Effector CD8-positive, alpha-beta T cell (primary cell): ENCODE measurements around the gene GUCY1A1.

Experiments
- DNase-seq: peaks from one replicate; lab custom pipeline; 2025; lab: John Stamatoyannopoulos, UW

The GUCY1A1 gene

DNA sequence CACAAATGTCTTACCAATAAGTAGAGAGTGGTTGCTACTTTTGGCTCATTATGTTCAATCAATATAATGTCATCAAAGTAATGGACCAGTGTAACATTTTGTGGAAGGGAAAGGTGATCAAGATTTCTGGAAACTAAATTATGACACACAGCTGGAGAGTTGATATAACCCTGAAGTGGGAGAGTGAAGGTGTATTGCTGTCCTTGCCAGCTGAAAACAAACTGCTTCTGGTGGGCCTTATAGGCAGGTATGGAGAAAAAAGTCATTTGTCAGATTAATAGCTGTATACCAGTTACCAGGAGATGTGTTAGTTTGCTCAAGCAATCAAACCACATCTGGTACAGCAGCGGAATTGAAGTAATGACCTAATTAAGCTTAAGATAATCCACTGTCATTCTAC is 74.9 kb downstream of the GUCY1A1 start:
- DNase-seq = no peak

DNA sequence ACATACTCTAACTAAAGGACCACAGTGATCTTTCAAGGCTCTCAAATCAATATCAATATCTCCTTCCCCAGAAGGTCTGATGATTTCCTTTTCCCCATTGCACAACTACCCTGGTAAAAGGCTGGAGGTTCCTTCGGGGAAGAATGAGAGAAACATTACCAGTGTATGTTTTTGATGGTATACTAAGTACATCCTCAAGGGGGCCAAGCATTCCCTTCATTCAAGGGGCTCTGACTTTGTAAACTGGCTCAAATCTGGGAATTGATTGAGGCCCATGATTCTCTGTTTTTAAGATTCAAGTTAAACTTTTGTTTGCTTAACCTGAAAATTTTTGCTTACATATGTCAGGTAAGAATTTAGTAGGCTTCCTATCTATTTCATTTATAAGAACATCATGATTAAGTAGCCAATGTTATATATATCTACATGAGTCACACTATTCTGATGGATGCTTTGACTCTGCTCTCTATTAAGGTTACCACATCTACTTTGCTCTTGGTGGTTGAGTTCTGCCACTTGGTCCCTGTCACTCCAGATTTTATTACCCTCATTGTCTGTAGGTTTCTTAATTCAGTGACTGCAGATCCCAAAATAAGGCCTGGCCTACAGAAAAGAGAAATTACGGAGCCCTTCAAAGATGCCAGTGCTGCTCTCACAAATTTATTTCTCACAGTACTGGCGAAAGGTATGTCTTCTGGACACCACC is 75.8 kb downstream of the GUCY1A1 start:
- DNase-seq = no peak

DNA sequence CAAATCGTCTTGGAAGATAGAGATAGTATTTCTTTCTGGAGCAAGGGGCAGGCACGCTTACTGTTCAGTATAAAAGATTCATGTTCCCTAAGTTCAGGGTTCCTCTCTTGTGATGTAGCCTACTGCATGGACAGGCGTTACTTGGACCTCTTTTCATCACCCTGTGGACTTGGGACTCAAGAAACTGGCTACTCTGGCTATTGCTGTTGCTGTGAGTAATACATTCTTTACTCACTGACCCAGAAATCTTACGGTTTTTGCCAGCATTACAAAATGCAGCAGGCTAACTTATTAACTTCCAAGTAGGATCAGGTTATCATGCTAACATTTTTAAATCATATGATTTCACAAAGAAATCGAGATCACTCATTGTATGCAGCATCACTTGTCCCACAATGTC is 79.3 kb downstream of the GUCY1A1 start:
- no peak for DNase-seq

DNA sequence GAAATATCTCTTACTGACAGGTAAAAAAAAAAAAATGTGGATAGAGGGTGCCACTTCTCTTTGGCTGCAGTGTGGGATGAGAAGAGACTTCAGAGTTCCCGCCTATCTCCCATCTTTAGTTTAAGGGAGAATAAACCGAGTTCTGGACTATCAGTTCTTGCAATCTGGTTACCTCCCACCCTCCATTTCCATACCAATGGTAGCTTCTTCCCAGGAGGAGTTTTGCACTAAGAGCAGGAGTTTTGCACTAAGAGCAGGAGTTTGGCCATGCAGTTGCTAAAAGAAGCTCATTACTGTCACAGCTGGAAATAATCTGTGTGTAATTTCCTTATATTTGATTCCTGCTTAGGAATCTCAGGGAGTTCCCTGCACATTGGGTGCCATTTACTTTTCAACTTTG is 81.4 kb downstream of the GUCY1A1 start:
- DNase-seq = no peak

DNA sequence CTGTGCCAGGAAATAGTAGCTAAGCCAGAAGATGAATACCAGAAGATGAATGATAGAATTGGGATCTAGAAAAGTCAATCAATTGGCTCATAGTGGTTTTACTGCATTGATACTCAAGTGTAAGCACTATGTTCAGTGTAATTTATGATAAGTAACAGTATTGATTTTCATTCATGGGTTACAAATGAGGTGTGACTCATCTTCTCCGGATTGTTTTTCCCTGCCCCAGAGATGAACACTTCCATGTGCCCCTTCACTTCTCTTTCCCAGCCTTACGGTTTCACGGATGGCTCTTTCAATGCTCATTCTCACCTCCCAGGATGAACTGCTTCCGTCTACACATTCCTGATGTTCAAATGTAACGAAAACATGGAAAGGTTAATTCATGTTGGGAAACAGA is 82.4 kb downstream of the GUCY1A1 start:
- DNase-seq = no peak

DNA sequence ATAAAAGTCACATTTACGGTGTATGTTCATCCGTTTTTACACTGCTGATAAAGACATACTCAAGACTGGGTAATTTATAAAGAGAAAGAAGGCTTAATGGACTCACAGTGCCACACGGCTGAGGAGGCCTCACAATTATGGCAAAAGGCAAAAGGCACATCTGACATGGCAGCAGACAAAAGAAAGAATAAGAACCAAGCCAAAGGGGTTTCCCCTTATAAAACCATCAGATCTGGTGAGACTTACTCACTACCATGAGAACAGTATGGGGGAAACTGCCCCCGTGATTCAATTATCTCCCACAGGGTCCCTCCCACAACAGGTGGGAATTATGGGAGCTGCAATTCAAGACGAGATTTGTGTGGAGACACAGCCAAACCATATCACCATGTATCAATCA is 84.9 kb downstream of the GUCY1A1 start:
- DNase-seq = no peak

DNA sequence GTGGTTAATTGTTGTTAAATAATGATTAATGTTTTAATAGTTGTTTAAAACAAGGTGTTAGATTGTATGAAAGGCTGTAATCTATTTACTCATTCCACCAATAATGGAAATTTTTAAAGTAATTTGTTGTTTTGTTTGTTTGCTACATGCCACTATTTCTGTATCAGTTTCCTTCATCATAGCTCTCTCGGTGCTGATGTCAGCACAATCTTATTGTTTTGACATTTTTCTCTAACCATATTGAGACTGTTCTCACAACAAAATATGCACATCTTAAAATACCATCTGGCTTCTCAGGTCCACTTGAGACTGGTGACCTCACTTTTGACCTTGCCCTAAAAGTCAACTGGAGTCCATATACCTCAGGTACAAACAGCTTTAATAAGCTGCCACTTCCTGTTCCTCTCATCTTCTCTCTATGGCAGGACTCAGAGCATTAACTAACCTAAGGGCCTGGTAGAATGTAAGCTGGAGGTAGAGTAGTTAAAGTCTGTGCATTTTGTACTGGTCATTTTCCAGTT is 91.2 kb downstream of the GUCY1A1 start:
- no peak for DNase-seq

DNA sequence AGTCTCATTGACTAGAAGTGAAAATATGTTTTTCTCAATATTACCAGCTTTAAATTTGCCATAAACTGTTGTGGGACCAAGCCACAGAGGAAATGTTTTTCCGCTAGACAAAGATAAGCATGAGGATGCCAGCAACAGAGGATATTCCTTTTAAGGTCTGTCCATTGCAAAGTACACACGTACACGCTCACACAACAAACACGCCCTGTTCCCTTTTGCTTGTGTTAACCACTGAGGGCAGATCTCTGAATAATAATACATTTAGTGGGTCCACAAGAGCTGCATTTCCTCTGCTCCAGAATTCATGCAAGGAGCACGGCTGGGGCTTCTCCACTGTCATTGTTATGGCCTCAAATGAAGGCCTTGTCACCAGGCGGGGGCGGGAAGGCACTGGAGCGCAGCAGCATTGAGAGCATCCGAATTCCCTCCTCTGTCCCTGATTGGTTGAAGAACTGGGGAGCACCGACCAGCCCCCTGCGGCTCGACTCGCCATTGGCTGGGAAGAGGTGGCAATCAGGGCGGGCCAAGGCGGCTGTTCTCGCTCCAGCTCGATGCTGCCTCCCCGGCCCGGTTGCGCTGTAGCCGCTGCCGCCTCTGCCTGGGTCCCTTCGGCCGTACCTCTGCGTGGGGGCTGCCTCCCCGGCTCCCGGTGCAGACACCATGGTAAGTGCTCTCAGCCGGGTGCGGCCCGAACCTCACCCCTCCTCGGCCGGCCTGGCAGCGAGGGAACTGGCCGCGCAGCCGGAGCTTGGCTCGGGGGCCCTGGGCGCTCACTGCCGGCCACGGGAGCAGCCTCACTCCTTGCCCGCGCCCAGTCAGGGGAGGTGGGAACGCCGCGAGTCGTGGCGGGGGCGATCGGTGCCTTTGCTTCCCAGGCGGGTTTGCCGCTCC is 92.1 kb downstream of the GUCY1A1 start, which contains the start of gene GUCY1B1:
TSS of gene GUCY1B1 (plus strand) at position 541 of the 891 bp plus-strand sequence. CDS start at position 661, 120 bp downstream.
- DNase-seq = peak; percentile 39

DNA sequence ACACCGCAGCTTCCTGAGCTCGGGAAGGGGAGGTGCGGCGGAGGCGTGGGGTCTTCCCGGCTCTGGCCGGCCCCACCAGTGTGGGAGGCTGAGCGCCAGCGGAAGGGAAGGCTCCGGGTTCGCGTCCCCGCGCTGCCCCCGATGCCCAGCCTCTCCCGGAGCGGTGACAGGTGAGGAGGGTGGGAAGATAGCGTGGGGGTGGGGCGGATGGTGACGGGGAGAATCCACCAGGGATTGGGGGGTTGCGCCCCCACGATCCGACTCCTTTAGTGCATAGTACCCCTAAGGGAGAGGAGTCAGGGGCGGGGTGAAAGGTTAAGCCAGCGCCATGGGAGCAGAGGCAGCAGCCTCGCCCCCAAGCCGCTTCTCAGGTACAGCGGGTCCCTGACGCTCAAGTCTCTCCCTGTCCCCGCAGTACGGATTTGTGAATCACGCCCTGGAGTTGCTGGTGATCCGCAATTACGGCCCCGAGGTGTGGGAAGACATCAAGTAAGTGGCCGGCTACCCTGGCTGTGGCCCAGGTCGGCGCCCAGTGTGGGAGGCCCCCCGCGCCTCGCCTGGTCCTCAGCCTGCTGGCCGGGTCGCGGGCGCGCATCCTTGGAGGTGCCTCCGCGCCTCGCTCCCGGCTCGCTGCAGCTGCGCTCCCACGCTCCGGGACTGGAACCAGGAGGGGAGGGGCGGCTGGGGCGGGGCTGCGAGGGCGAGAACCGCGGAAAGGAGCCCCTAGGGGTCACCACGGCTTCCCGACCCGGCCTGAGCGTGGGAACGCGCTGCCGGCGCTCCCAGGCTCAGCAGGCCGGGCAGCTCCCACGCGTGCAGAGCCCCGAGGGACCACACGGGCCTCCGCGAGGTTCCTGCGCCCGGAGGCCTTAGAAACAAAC is 93.0 kb downstream of the GUCY1A1 start:
- DNase-seq = no peak

DNA sequence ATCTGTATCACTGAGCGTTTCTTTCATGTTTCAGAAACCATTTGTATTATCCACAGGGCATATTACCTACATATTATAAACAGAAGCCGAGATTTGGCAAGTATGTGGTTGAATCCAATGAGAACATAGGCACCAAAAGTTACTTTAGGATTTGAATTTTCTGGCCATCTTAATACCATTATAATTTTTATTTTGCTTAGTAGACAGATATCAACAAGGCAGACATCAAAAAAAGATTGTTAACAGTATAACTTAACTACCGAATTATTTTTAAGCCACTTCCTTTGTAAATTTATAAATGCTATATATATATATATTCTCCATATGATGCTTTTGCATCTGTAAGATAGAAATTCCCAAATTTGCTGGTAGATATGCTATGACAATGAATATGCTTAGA is 94.4 kb downstream of the GUCY1A1 start:
- DNase-seq = no peak

DNA sequence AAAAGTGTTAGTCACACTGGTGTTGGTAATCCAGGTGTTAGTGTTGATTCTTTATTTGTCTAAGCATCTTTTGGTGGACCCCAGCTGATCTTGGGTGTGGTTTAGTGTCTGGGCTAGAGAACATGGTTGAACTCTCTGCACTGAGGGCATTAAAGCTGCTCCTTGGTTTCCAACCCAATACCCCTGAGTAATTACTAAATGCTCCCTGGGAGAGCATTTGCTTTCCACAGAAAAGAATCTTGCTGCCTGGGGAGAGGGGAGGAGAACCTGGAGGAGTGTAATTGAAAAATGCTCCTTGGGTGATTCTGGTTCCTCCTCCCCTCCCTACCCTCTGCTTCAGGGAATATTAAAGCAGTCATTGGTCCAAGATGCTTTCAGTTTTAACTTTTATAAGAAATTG is 95.3 kb downstream of the GUCY1A1 start:
- DNase-seq = no peak

DNA sequence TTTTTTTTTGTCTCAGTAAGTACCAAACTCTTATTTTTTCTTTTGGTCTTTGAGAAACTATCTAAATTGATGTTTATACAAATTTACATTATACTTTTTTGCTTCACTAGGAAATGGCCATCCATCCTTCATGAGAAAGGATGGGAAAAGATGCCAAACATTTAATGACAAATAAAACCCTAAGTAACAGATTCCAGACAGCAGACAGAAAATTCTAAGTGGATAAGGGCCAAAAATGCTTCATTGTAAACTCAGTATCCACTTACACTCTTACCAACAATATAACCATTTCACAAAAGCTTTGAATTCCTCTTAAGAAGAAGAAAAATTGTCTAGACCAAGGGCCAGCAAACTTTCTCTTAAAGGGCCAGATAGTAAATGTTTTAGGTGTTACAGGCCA is 95.7 kb downstream of the GUCY1A1 start:
- DNase-seq = no peak

DNA sequence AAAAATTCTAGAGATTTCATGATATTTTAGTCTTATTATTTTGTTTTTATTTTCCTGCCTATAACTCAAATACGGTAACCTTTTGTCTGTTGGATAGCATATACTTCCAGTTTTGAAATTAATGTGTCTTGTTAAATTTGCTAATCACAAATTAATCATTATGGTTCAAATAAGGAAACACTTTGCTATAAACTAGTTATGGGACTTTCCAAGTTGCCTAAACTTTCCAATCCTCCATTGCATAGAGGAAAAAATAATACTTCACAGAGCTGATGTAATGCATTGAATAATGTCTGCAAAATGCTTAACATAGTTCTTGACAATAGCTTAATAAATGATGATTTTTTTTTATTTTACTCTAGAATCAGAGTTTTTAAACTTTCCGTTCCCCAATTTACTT is 96.9 kb downstream of the GUCY1A1 start:
- DNase-seq = no peak

DNA sequence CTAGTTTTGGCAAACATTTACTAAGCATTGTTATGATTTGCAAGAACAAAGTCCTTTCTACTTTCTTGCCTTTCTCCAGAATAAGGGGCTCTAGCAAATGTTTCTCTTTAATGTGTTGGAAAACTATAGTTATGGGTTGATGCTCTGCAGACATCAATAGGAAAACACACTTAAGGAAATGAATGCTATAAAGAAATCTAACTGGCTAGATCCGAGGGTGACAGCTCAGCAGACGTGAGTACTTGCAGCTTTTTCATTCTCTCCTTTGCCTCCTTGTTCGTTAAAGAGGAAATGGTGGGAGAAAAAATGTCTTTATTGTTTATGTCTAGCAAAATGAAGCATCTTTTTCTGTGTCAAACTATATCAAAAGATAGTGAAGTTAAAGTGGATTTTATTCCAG is 98.5 kb downstream of the GUCY1A1 start:
- no peak for DNase-seq

DNA sequence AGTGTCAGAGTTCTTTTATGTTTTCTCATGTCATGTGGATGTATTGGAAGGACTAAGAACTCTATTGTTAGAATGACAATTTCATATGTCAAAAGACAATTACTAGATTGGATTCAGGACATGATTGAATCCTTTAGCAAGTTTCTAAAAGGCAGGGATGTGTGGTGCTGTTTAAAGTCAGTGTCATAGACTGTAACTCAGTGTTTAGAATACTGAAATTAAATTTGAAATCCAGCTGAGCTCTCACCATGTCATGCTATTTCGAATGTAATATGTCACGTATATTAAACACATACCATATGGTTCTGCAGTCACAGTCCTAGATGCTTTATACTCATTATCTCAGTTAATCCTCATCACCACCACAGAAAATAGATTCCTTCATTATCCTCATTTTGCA is 100.0 kb downstream of the GUCY1A1 start:
- DNase-seq = no peak

DNA sequence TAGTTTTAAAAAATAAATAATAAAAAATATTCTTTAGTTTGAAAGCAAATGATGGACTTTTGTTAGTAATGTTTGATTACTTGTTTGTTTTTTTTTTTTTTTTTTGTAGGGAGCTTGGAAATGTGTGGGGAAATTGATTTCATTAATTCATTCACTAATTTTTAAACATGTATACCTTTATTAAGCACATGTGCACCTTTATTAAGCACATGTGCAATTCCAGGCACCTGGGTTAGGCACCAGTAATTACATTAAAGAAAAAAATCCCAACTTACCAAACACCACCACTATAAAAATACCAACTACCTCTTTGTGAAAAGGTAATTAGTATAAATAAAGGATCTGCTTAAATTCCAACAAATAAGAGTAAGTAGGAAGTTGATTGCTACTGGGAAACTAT is 101.7 kb downstream of the GUCY1A1 start:
- no peak for DNase-seq

DNA sequence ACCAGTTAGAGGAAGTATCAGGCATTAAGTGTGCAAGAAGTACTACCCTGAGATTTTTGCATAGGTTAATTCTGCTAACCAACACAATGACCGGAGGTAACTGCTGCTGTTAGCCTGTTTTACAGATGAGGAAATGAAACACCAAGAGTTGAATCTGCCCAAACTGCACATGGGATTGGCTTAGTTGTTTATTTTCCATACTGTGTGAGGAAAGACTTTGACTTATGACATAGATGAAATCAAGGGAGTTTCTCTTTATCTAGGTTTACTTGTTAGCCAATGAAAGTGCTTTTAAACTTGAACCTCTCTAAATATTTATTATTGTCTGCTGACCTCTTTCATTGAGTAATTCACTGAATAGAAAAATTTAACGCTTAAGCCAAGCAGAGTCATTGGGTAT is 102.4 kb downstream of the GUCY1A1 start:
- no peak for DNase-seq

DNA sequence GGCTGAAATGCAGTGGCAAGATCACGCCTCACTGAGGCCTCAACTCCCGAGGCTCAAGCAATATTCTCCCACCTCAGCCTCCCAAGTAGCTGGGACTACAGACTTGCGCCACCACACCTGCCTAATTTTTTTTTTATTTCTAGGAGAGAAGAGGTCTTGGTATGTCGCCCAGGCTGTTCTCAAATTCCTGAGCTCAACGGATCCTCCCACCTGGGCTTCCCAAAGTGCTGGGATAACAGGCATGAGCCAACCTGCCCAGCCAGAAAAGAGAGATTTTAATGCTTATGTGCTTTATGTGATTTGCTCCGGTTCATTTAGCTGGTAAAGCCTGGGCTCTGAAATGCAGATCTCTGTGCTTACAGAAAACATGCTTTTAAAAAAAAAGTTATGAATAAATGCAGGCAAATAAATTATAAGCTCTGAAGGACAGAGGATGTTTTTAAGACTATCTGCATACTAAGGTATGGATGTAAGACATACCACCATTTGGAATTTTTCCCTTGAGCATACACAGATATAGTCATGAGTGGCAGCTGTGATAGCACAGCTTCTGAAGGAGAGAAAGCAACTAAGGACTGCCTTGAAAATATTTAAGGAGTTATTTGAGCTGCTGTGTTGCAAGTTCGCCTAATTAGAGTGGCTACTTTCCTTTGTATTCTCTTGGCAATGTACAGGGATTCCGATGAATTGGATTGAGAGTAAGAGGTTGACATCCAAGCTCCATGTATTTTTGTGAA is 106.0 kb downstream of the GUCY1A1 start:
- no peak for DNase-seq

DNA sequence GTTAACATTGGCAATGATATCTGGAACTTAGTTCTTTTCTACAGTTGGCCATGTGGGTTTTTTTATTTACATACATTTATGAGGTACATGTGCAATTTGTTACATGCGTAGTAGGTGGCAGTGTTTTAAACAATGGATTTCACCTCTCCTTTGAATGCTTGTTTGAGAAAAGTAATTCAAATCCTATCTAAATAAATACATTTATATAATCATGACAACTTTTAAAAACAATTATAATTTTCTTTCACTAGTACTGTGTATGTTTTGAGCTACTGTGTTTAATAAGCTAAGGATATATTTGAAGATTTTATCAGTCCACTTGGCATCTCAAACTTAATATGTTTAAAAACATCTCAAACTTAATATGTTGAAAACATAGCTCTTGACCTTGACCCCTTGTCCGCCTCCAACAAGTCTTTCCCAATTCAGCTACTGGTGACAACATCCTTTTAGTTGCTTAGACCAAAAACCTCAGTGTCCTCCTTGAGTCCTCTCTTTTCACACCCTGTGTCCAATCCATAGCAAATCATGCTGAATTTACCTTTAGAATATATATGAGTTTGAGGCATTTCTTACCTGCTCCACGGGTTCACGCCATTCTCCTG is 106.7 kb downstream of the GUCY1A1 start:
- no peak for DNase-seq

DNA sequence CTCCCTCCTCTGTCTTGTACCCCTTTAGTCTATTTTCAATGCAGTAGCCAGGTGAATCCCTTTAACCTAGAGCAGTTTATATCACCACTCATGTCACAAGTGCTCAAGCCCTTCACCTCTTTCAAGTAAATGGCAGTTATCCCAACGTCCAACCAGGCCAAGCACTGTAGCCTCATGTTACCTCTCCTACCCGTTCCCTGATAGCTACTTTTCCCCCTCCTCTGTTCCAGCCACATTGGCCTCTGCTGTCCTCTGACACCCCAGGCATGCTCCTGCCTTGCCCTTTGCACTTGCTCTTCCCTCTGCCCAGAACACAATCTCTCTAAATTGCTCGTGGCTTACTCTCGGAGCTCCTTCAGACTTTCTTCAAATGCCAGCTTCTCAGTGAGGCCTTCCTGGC is 107.4 kb downstream of the GUCY1A1 start:
- DNase-seq = no peak
